ENCODE measurements around the gene SPATS2L. TPM values are rescaled to one million over a fixed set of nuclear protein-coding genes. Genes with fewer than 3 reads are reported as not detected.
A peak's percentile ranks its signal among the peaks of the same experiment; 100 is the strongest.

Gene SPATS2L
- total RNA-seq, 4 donors from 2014 or later: 33.4 to 236 (median 159) TPM

GRCh38 chr2:200318940-200319435, 12.5 kb downstream of the SPATS2L start:
- 66 to 83% methylated on average over 7 to 10 of the region's 10 CpGs for WGBS, 2 donors (ENCODE audit: low coverage in 1 of 2)
- Histone ChIP-seq H3K9me3 (no peaks in the 10 kb centered on the region), H3K4me1 (peaks cover 0 to 30% (median 2%) of the 10 kb centered on the region in 4 donors), H3K4me3 (no peak overlapping the region), H3K27me3 (no peaks in the 10 kb centered on the region), H3K27ac (no peak overlapping the region), H3K36me3 (no peaks in the 10 kb centered on the region)
- no peak for TF ChIP-seq CTCF (IDR thresholded peaks at IDR 0.05)
- no peak for TF ChIP-seq POLR2AphosphoS5 (IDR thresholded peaks at IDR 0.05)
- no peak for TF ChIP-seq EP300 (IDR thresholded peaks at IDR 0.05; ENCODE audit: low read depth)
- no peak for TF ChIP-seq POLR2A (IDR thresholded peaks at IDR 0.05)
- intact Hi-C loops (cut with DNase I; ENCODE audit: low total_unique reads) (no loop called here), in situ Hi-C loops (cut with MboI; ENCODE audit: low pct_ligation_motif_present in 1 of 4, low pct_unique_long_range_greater_than_20kb in 1 of 4, low sequenced_read_pairs in 3 of 4) (loop anchor here in 2 of 4 donors (10.0 to 25.0 kb wide), 4 partner anchors 93 to 543 kb away; partner anchors contain the start of gene CLK1 (in 1 of the 2))
- no peak for DNase-seq

GRCh38 chr2:200319548-200320337, 13.2 kb downstream of the SPATS2L start:
- in situ Hi-C loops (cut with MboI; ENCODE audit: low pct_ligation_motif_present in 1 of 4, low pct_unique_long_range_greater_than_20kb in 1 of 4, low sequenced_read_pairs in 3 of 4): loop anchor here in 2 of 4 donors (10.0 to 25.0 kb wide), 4 partner anchors 93 to 543 kb away; partner anchors contain the start of gene CLK1 (in 1 of the 2)
- Histone ChIP-seq H3K9me3 (no peaks in the 10 kb centered on the region), H3K36me3 (no peaks in the 10 kb centered on the region), H3K4me3 (no peak overlapping the region), H3K27ac (peak overlapping the region in 2 of 4 donors; percentile 3 to 24), H3K4me1 (peaks cover 0 to 30% (median 2%) of the 10 kb centered on the region in 4 donors), H3K27me3 (no peaks in the 10 kb centered on the region)
- DNase-seq: no peak
- WGBS, 2 donors (ENCODE audit: low coverage in 1 of 2): 77 to 81% methylated on average over 4 of the region's 4 CpGs
- intact Hi-C loops (cut with DNase I; ENCODE audit: low total_unique reads): no loop called here
- no peak for TF ChIP-seq EP300 (IDR thresholded peaks at IDR 0.05; ENCODE audit: low read depth)
- TF ChIP-seq POLR2AphosphoS5 (IDR thresholded peaks at IDR 0.05): no peak
- no peak for TF ChIP-seq CTCF (IDR thresholded peaks at IDR 0.05)
- no peak for TF ChIP-seq POLR2A (IDR thresholded peaks at IDR 0.05)

GRCh38 chr2:200320344-200320743, 13.9 kb downstream of the SPATS2L start:
- no peak for DNase-seq

More at GRCh38 chr2:200320344-200320743, 13.9 kb downstream of the SPATS2L start:
- WGBS, 2 donors (ENCODE audit: low coverage in 1 of 2): 60 to 79% methylated on average over 1 to 2 of the region's 2 CpGs
- Histone ChIP-seq H3K27ac (no peak overlapping the region), H3K9me3 (no peaks in the 10 kb centered on the region), H3K4me3 (no peak overlapping the region), H3K4me1 (peaks cover 0 to 30% (median 2%) of the 10 kb centered on the region in 4 donors), H3K27me3 (no peaks in the 10 kb centered on the region), H3K36me3 (no peaks in the 10 kb centered on the region)
- intact Hi-C loops (cut with DNase I; ENCODE audit: low total_unique reads) (no loop called here), in situ Hi-C loops (cut with MboI; ENCODE audit: low pct_ligation_motif_present in 1 of 4, low pct_unique_long_range_greater_than_20kb in 1 of 4, low sequenced_read_pairs in 3 of 4) (loop anchor here in 1 of 4 donors (25.0 kb wide), 3 partner anchors 92 to 542 kb away; partner anchors contain the start of gene CLK1)
- TF ChIP-seq EP300 (IDR thresholded peaks at IDR 0.05; ENCODE audit: low read depth): no peak
- TF ChIP-seq CTCF (IDR thresholded peaks at IDR 0.05): no peak
- TF ChIP-seq POLR2A (IDR thresholded peaks at IDR 0.05): no peak
- TF ChIP-seq POLR2AphosphoS5 (IDR thresholded peaks at IDR 0.05): no peak
